Endothelial cell of umbilical vein (primary cell): Measurements from ENCODE around the gene GAN. TPM values are rescaled to one million over a fixed set of nuclear protein-coding genes. Genes with fewer than 3 reads are reported as not detected.

ENCODE experiments used
- BruUV-seq: library from RNA; stranded (reverse); fragments of 400-500 nt; replicated peaks from 2 replicates; lab custom pipeline; 2021; lab: Mats Ljungman, UMichigan
- CTCF ChIA-PET: fragments of 300-600, 350-600 bp; sonication (Branson Sonifier 250); formaldehyde crosslinking; loops from one replicate; lab custom pipeline; 2021; ENCODE audit warnings: antibody characterized with exemption, inconsistent platforms; lab: Charles Lee
- POLR2A ChIA-PET: fragments of 300-600, 350-600 bp; sonication (Branson Sonifier 250); formaldehyde crosslinking; loops from one replicate; lab custom pipeline; 2021; ENCODE audit warnings: antibody characterized with exemption, inconsistent platforms; lab: Charles Lee
- DNase-seq: peaks from one replicate; pipeline ENCODE4 v3.0.0-alpha.2; 2011; ENCODE audit warnings: low read depth, low spot score
- FAIRE-seq: peaks from 2 replicates; lab custom pipeline; 2011; peaks lifted over from hg19 to GRCh38; lab: Jason Lieb, UNC
- H2AFZ ChIP-seq: 2 replicates; pipeline ENCODE4 v1.6.0; 2012; ENCODE audit warnings: low read depth, low read length, control low read depth, inconsistent platforms
- H3K27ac ChIP-seq: 2 replicates; pipeline ENCODE4 v1.5.1; 2011; ENCODE audit warnings: low read depth, mild to moderate bottlenecking, control low read depth, low read length, moderate library complexity; ENCODE audit not compliant: insufficient read depth
- H3K27me3 ChIP-seq, 2 experiments: 2 replicates each; pipeline versions ENCODE4 v1.6.0 to v1.6.1; 2011; ENCODE audit warnings: low read length in 2 of 2, mixed read lengths in 1 of 2; ENCODE audit not compliant: control insufficient read depth in 2 of 2, insufficient read depth in 2 of 2
- H3K36me3 ChIP-seq, 2 experiments: 2 replicates in 1 of 2; 3 replicates in 1 of 2; pipeline ENCODE4 v1.5.1; 2011; ENCODE audit warnings: low read length in 2 of 2, mild to moderate bottlenecking in 1 of 2, moderate library complexity in 1 of 2; ENCODE audit not compliant: control insufficient read depth in 2 of 2, insufficient read depth in 2 of 2; ENCODE audit errors: extremely low read depth in 1 of 2
- H3K4me1 ChIP-seq: 3 replicates; pipeline ENCODE4 v1.5.1; 2011; ENCODE audit warnings: mild to moderate bottlenecking, low read length; ENCODE audit not compliant: control insufficient read depth, insufficient read depth; ENCODE audit errors: extremely low read depth
- H3K4me2 ChIP-seq: 2 replicates; pipeline ENCODE4 v1.6.1; 2011; ENCODE audit warnings: low read length, control low read depth, mixed read lengths; ENCODE audit not compliant: insufficient read depth
- H3K4me3 ChIP-seq, 3 experiments: fragments of 200-600 bp in 1 of 3; sonication (generic), shearing (Covaris generic) in 1 of 3; replicated peaks in 1 of 3; 2 replicates each; pipeline ENCODE4 v1.5.1; 2011 to 2016; ENCODE audit warnings: control low read depth in 3 of 3, low read length in 3 of 3, mild to moderate bottlenecking in 2 of 3, inconsistent platforms in 1 of 3, low read depth in 1 of 3, moderate library complexity in 1 of 3; ENCODE audit not compliant: insufficient read depth in 1 of 3
- H3K79me2 ChIP-seq: 2 replicates; pipeline ENCODE4 v1.6.0; 2012; ENCODE audit warnings: low read length, inconsistent platforms; ENCODE audit not compliant: control insufficient read depth, insufficient read depth
- H3K9ac ChIP-seq: replicated peaks from 2 replicates; pipeline ENCODE3; 2011; ENCODE audit warnings: low read length, control low read depth; ENCODE audit not compliant: insufficient read depth; ENCODE audit errors: extremely low read depth
- H3K9me1 ChIP-seq: replicated peaks from 3 replicates; pipeline ENCODE4 v1.6.0; 2011; ENCODE audit warnings: mild to moderate bottlenecking, low read length; ENCODE audit not compliant: control insufficient read depth, insufficient read depth; ENCODE audit errors: extremely low read depth
- H3K9me3 ChIP-seq: replicated peaks from 2 replicates; pipeline ENCODE4 v1.5.1; 2012; ENCODE audit warnings: low read length, inconsistent platforms; ENCODE audit not compliant: control insufficient read depth, insufficient read depth
- H4K20me1 ChIP-seq: replicated peaks from 2 replicates; pipeline ENCODE3; 2011; ENCODE audit warnings: mild to moderate bottlenecking, low read length; ENCODE audit not compliant: control insufficient read depth, insufficient read depth; ENCODE audit errors: extremely low read depth
- CTCF ChIP-seq, 2 donors: IDR thresholded peaks; 1 replicate in 1 of 2; 2 replicates in 1 of 2; pipeline ENCODE4 v1.5.1; 2011; ENCODE audit warnings: low read length in 2 of 2, mild to moderate bottlenecking in 2 of 2, moderate library complexity in 2 of 2, control low read depth in 1 of 2, inconsistent platforms in 1 of 2, low read depth in 1 of 2; ENCODE audit not compliant: insufficient read depth in 1 of 2; ENCODE audit errors: extremely low read depth in 1 of 2
- EZH2 ChIP-seq: IDR thresholded peaks from 2 replicates; pipeline ENCODE4 v1.6.1; 2012; ENCODE audit warnings: borderline replicate concordance, low read depth, mild to moderate bottlenecking, moderate library complexity, low read length, inconsistent platforms; ENCODE audit not compliant: severe bottlenecking
- FOS ChIP-seq: IDR thresholded peaks from 2 replicates; pipeline ENCODE4 v1.6.1; 2011; ENCODE audit warnings: mild to moderate bottlenecking, low read length, moderate library complexity, borderline replicate concordance; ENCODE audit not compliant: insufficient read depth
- GATA2 ChIP-seq: IDR thresholded peaks from 2 replicates; pipeline ENCODE4 v1.7.0; 2011; ENCODE audit warnings: low read depth, mild to moderate bottlenecking, moderate library complexity, mixed read lengths, low read length; ENCODE audit not compliant: insufficient read length, insufficient read depth
- JUN ChIP-seq: IDR thresholded peaks from 2 replicates; pipeline ENCODE4 v1.6.1; 2011; ENCODE audit warnings: borderline replicate concordance, low read depth; ENCODE audit not compliant: insufficient read length, insufficient read depth
- MYC ChIP-seq: IDR thresholded peaks from one replicate; pipeline ENCODE4 v1.6.1; 2011; ENCODE audit warnings: mild to moderate bottlenecking, low read depth, low read length
- POLR2A ChIP-seq: IDR thresholded peaks from 2 replicates; pipeline ENCODE4 v1.6.1; 2012; ENCODE audit warnings: low read depth, mild to moderate bottlenecking, control low read depth, low read length
- POLR2AphosphoS5 ChIP-seq: IDR thresholded peaks from 2 replicates; pipeline ENCODE4 v1.6.1; 2012; ENCODE audit warnings: low read depth, mild to moderate bottlenecking, control low read depth, low read length, moderate library complexity; ENCODE audit not compliant: insufficient read depth
- dilution Hi-C: fragments of 300-500 bp; cut with MboI; formaldehyde crosslinking; loops from one replicate; pipeline ENCODE4 v1.15.0; 2019; ENCODE audit warnings: low sequenced_read_pairs; ENCODE audit not compliant: extremely low pct_ligation_motif_present
- intact Hi-C: fragments of 100-400 bp; cut with micrococcal nuclease; formaldehyde crosslinking; loops from one replicate; pipeline ENCODE4 v1.10.0; 2022
- polyA plus RNA-seq, 4 experiments: library from polyadenylated mRNA; depleted of rRNA in 3 of 4; stranded (reverse) in 3 of 4; unstranded in 1 of 4; fragments of >200 nt; gene quantifications; 2 replicates each; pipeline versions ENCODE4 v1.2.1 to v1.2.3, GENCODE V29; 2011 to 2012; ENCODE audit warnings: missing spikeins in 1 of 4
- total RNA-seq: library from RNA; stranded (reverse); gene quantifications from 2 replicates; pipeline ENCODE4 v1.2.3, GENCODE V29; 2021
- TF ChIP-seq, protein P1 (sequence below): IDR thresholded peaks from 2 replicates; pipeline ENCODE4 v1.6.1; 2011; ENCODE audit not compliant: insufficient read depth, insufficient read length

The GAN gene
- total and polyA plus RNA-seq, 2 donors (not counting 3 experiments of a cell fraction or from before 2014, with no cell fraction given), result 1.8 to 11.1 TPM

DNA sequence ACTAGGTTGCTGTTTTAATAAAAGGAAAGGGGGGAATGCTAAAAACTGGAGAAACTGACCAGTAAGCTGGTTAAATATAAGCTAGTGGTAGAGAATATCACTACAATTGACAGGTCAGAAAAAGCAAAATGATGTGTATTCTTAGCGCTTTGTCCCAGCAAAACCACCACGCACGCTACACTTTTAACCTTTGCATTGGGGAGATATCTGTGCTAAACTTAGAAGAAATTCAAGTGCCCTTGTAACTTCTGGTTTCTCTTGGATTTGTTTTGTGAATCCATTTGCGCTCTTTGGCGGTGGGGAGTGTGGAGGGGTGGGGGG lies 1.4 kb downstream of the GAN start:
- FAIRE-seq (peak; percentile 31), DNase-seq (no peak)
- H3K4me3 ChIP-seq, result peak overlapping the region in 1 of 3 experiments; percentile 93
- H3K9ac ChIP-seq, result peak overlapping the region; percentile 77
- CTCF ChIA-PET, result no interaction called here
- H3K9me1 ChIP-seq, result no peaks in the 10 kb centered on the region
- no peak overlapping the region for H3K27ac ChIP-seq
- H3K9me3 ChIP-seq, result no peaks in the 10 kb centered on the region
- H2AFZ ChIP-seq, result no peak overlapping the region
- H3K4me1 ChIP-seq, result peaks cover 16% of the 10 kb centered on the region
- H3K79me2 ChIP-seq, result peaks cover 54% of the 10 kb centered on the region
- dilution Hi-C loops, result no loop called here
- H4K20me1 ChIP-seq, result peaks cover 4% of the 10 kb centered on the region
- POLR2A ChIA-PET, result no interaction called here
- H3K4me2 ChIP-seq, result peak overlapping the region; percentile 86
- intact Hi-C loops, result no loop called here
- H3K27me3 ChIP-seq, result no peaks in the 10 kb centered on the region
- BruUV-seq, result no TSS peak
- TF ChIP-seq POLR2A (no peak), POLR2AphosphoS5 (no peak), MYC (no peak)
- no peaks in the 10 kb centered on the region for H3K36me3 ChIP-seq

DNA sequence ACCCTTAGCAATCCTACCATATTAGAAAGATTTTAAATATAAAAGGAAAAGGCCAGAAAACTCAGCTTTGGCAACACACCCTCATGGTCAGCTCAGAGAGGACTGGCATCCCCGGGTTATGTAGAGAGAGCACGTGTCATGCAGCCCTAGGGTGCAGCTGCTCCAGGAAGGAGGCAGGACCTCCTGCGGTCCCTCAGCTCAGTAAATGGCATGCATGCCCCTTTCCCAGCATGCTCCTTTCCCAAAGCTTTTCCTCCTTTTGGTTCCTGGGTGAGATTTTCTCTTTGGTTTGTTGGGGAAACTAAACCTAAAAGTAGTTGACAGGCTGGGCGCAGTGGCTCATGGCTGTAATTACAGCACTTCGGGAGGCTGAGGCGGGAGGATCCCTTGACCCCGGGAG lies 3.9 kb downstream of the GAN start:
- H3K79me2 ChIP-seq, result peaks cover 61% of the 10 kb centered on the region
- no peak overlapping the region for H3K27ac ChIP-seq
- no peaks in the 10 kb centered on the region for H3K9me3 ChIP-seq
- no peak for DNase-seq
- ChIA-PET CTCF (interaction anchor here (0.5 to 2.4 kb wide), 5 partner anchors 40 to 283 kb away, joined by 3 to 8 read pairs (median 3); partner anchors contain the start of gene ATMIN), POLR2A (interaction anchor here (0.7 kb wide), 1 partner anchor 338 kb away, joined by 3 read pairs; no protein-coding TSS in a partner anchor)
- H3K4me3 ChIP-seq, result no peak overlapping the region
- no peak for FAIRE-seq
- peaks cover 12% of the 10 kb centered on the region for H3K4me1 ChIP-seq
- no peaks in the 10 kb centered on the region for H3K36me3 ChIP-seq
- H3K9me1 ChIP-seq, result no peaks in the 10 kb centered on the region
- no peak overlapping the region for H3K4me2 ChIP-seq
- H4K20me1 ChIP-seq, result peaks cover 9% of the 10 kb centered on the region
- intact Hi-C loops, result no loop called here
- no peak overlapping the region for H2AFZ ChIP-seq
- no peaks in the 10 kb centered on the region for H3K27me3 ChIP-seq
- BruUV-seq, result no TSS peak
- TF ChIP-seq POLR2A, result no peak
- no peak for TF ChIP-seq FOS
- TF ChIP-seq, protein P1, sequence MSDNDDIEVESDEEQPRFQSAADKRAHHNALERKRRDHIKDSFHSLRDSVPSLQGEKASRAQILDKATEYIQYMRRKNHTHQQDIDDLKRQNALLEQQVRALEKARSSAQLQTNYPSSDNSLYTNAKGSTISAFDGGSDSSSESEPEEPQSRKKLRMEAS, result no peak
- TF ChIP-seq MYC, result no peak
- TF ChIP-seq GATA2, result no peak
- TF ChIP-seq EZH2, result no peak
- TF ChIP-seq CTCF (IDR thresholded peaks at IDR 0.05; ENCODE audit: extremely low read depth in 1 of 2, insufficient read depth in 1 of 2, low read depth in 1 of 2, low read length in 2 of 2), result no peak
- TF ChIP-seq JUN, result no peak
- TF ChIP-seq POLR2AphosphoS5, result no peak
- H3K9ac ChIP-seq, result no peak overlapping the region
- dilution Hi-C loops, result no loop called here
